Measurements from ENCODE around the gene ACTA1. TPM values are rescaled to one million over a fixed set of nuclear protein-coding genes. Genes with fewer than 3 reads are reported as not detected.
A peak's percentile ranks its signal among the peaks of the same experiment; 100 is the strongest.

The ACTA1 gene
- total and polyA plus RNA-seq, 2 of the 8 experiments (the other 6 are each of a cell fraction or from before 2014, with no cell fraction given), result 23.5 to 58.2 TPM

GRCh38 chr1:229425564-229426159 lies 8.2 kb downstream of the ACTA1 start:
- H3K4me3 ChIP-seq (ENCODE audit: extremely low read depth in 1 of 4, insufficient read depth in 2 of 4, low read depth in 3 of 4, low read length in 4 of 4), result no peak overlapping the region
- no peak overlapping the region for H2AFZ ChIP-seq (ENCODE audit: low read length)
- no peaks in the 10 kb centered on the region for H3K79me2 ChIP-seq (ENCODE audit: control insufficient read depth in 1 of 2, insufficient read depth in 2 of 2, low read length in 2 of 2)
- H2BK15ac ChIP-seq (ENCODE audit: low read length), result no peak overlapping the region
- no peak overlapping the region for H4K5ac ChIP-seq (ENCODE audit: insufficient read length, low read depth, low read length)
- no peak overlapping the region for H3K18ac ChIP-seq (ENCODE audit: extremely low read depth, low read length)
- no peak overlapping the region for H3K4ac ChIP-seq (replicated peaks; ENCODE audit: insufficient read length, low read depth, low read length)
- no peaks in the 10 kb centered on the region for H3K4me1 ChIP-seq (replicated peaks in 1 of 4; ENCODE audit: control insufficient read depth in 3 of 4, insufficient read depth in 4 of 4, low read length in 3 of 4)
- H3K23me2 ChIP-seq (ENCODE audit: low read depth, low read length), result no peaks in the 10 kb centered on the region
- no peak overlapping the region for H2BK12ac ChIP-seq (ENCODE audit: low read depth, low read length)
- H3K9me3 ChIP-seq (ENCODE audit: insufficient read depth in 2 of 2, low read depth in 1 of 2, low read length in 1 of 2), result peaks cover 0 to 6% of the 10 kb centered on the region in 2 experiments; a peak in 1 of 4 replicates
- H4K91ac ChIP-seq (replicated peaks; ENCODE audit: insufficient read length, low read length), result no peak overlapping the region
- H4K20me1 ChIP-seq (replicated peaks in 1 of 2; ENCODE audit: control insufficient read depth in 1 of 2, insufficient read depth in 2 of 2, low read length in 2 of 2), result no peaks in the 10 kb centered on the region
- H3K79me1 ChIP-seq (ENCODE audit: low read depth, low read length), result no peaks in the 10 kb centered on the region
- H2AK5ac ChIP-seq (ENCODE audit: low read depth, low read length), result no peak overlapping the region
- no peak overlapping the region for H2BK120ac ChIP-seq (replicated peaks; ENCODE audit: low read depth, low read length)
- no peaks in the 10 kb centered on the region for H3K36me3 ChIP-seq (ENCODE audit: control insufficient read depth in 2 of 4, insufficient read depth in 4 of 4, low read length in 3 of 4)
- WGBS, 2 experiments (ENCODE audit: extremely low coverage in 1 of 2, insufficient coverage in 1 of 2, insufficient read length in 1 of 2, insufficient replicate concordance in 2 of 2, low coverage in 1 of 2, low lambda C conversion rate in 2 of 2, missing lambda C conversion rate in 1 of 2), result 95% methylated on average over 2 of the region's 2 CpGs; no CpG with 5 or more reads in 1 of the 2 experiments
- 0 out of 2 replicates have a peak overlapping the region, but pooled peaks have one; percentile 61 for H2BK20ac ChIP-seq (ENCODE audit: low read length)
- no peak for FAIRE-seq
- H3K14ac ChIP-seq (ENCODE audit: insufficient read length), result no peak overlapping the region
- peaks cover 0 to 9% (median 7%) of the 10 kb centered on the region in 4 experiments; a peak in 6 of 7 replicates for H3K27me3 ChIP-seq (replicated peaks in 1 of 4; ENCODE audit: control insufficient read depth in 3 of 4, extremely low read depth in 1 of 4, insufficient read depth in 3 of 4, low read length in 3 of 4)
- H3K23ac ChIP-seq (ENCODE audit: insufficient read length), result no peak overlapping the region
- ChIA-PET CTCF (ENCODE audit: partially characterized antibody) (interaction anchor here (0.6 to 7.2 kb wide), 2 partner anchors 17 to 619 kb away, joined by 3 to 47 read pairs; no protein-coding TSS in a partner anchor), POLR2A (ENCODE audit: partially characterized antibody) (interaction anchor here (1.9 kb wide), 1 partner anchor 17 kb away, joined by 5 read pairs; no protein-coding TSS in a partner anchor)
- no peak overlapping the region for H2BK5ac ChIP-seq (ENCODE audit: low read depth, low read length)
- no peak overlapping the region for H3K56ac ChIP-seq (replicated peaks; ENCODE audit: insufficient read length, low read depth, low read length)
- no peak overlapping the region for H4K8ac ChIP-seq (ENCODE audit: extremely low read depth, insufficient read depth, low read length)
- no peak overlapping the region for H3K4me2 ChIP-seq (ENCODE audit: insufficient read depth in 1 of 2, low read depth in 2 of 2, low read length in 2 of 2)
- H3K27ac ChIP-seq (ENCODE audit: low read depth, low read length), result no peak overlapping the region
- no peak overlapping the region for H3K9ac ChIP-seq (replicated peaks in 1 of 4; ENCODE audit: extremely low read depth in 1 of 4, low read depth in 3 of 4, low read length in 3 of 4)
- no peak for DNase-seq (ENCODE audit: low read depth in 1 of 2, low spot score in 2 of 2)
- no peak for TF ChIP-seq RAD21 (IDR thresholded peaks at IDR 0.05 in 1 of 2, conservative IDR thresholded peaks at IDR 0.05 in 1 of 2; ENCODE audit: low read depth in 2 of 2, low read length in 2 of 2)
- no peak for TF ChIP-seq JUND (IDR thresholded peaks at IDR 0.05; ENCODE audit: low read length)
- no peak for TF ChIP-seq CHD1 (IDR thresholded peaks at IDR 0.05; ENCODE audit: low read depth, low read length)
- no peak for TF ChIP-seq SP4 (IDR thresholded peaks at IDR 0.05; ENCODE audit: low read length)
- TF ChIP-seq POLR2AphosphoS5 (IDR thresholded peaks at IDR 0.05; ENCODE audit: low read depth, low read length), result no peak
- no peak for TF ChIP-seq ASH2L (IDR thresholded peaks at IDR 0.05; ENCODE audit: low read length)
- TF ChIP-seq MAFK (IDR thresholded peaks at IDR 0.05; ENCODE audit: low read depth, low read length), result no peak
- TF ChIP-seq HDAC6 (IDR thresholded peaks at IDR 0.05; ENCODE audit: low read depth, low read length), result no peak
- TF ChIP-seq SAP30 (IDR thresholded peaks at IDR 0.05; ENCODE audit: insufficient read depth, insufficient replicate concordance, low read length), result no peak
- TF ChIP-seq CBX8 (IDR thresholded peaks at IDR 0.05; ENCODE audit: borderline replicate concordance, low read depth, low read length), result no peak
- no peak for TF ChIP-seq BACH1 (IDR thresholded peaks at IDR 0.05; ENCODE audit: low read length)
- TF ChIP-seq POLR2A (IDR thresholded peaks at IDR 0.05; ENCODE audit: control extremely low read depth in 1 of 2, low read depth in 2 of 2, low read length in 2 of 2), result no peak
- no peak for TF ChIP-seq E2F6 (IDR thresholded peaks at IDR 0.05)
- TF ChIP-seq CHD2 (IDR thresholded peaks at IDR 0.05; ENCODE audit: low read length), result no peak

Data from H1 (cell line).